IMR-90 (cell line): Measurements from ENCODE around the gene CLEC16A. TPM values are rescaled to one million over a fixed set of nuclear protein-coding genes. Genes with fewer than 3 reads are reported as not detected.

Source experiments
- ATAC-seq: fragments of 200-7000 bp; cut with Tn5 transposase; 2 replicates; pipeline ENCODE4 v1.9.1; 2020; ENCODE audit warnings: low read depth, mild to moderate bottlenecking, moderate library complexity
- BruUV-seq: library from RNA; stranded (reverse); fragments of 400-500 nt; replicated peaks from 2 replicates; lab custom pipeline; 2021; lab: Mats Ljungman, UMichigan
- CTCF ChIA-PET: fragments of 300-600 bp; formaldehyde crosslinking; extraction: SDS; loops from one replicate; lab custom pipeline; 2021; ENCODE audit warnings: antibody characterized with exemption; lab: Yijun Ruan, JAX
- POLR2A ChIA-PET: fragments of 300-600 bp; sonication (Branson Sonifier 250); formaldehyde crosslinking; loops from one replicate; lab custom pipeline; 2022; ENCODE audit warnings: antibody characterized with exemption; ENCODE audit not compliant: unreplicated experiment; lab: Charles Lee
- DNase-seq: peaks from one replicate; pipeline ENCODE4 v3.0.0; 2013
- H2AFZ ChIP-seq: replicated peaks from 2 replicates; pipeline ENCODE3; 2013; ENCODE audit warnings: low read length, mild to moderate bottlenecking; ENCODE audit not compliant: poor library complexity
- H2AK5ac ChIP-seq: 2 replicates; pipeline ENCODE4 v1.6.1; 2013; ENCODE audit warnings: low read depth, low read length, inconsistent platforms
- H2AK9ac ChIP-seq: replicated peaks from 2 replicates; pipeline ENCODE3; 2013; ENCODE audit warnings: mild to moderate bottlenecking, low read depth, low read length, moderate library complexity; ENCODE audit not compliant: poor library complexity
- H2BK120ac ChIP-seq: 2 replicates; pipeline ENCODE4 v1.6.1; 2013; ENCODE audit warnings: low read depth, low read length, inconsistent platforms
- H2BK15ac ChIP-seq: 3 replicates; pipeline ENCODE4 v1.6.1; 2013; ENCODE audit warnings: low read depth, low read length, inconsistent platforms
- H2BK20ac ChIP-seq: 2 replicates; pipeline ENCODE4 v1.6.1; 2013; ENCODE audit warnings: low read depth, mild to moderate bottlenecking, inconsistent platforms, low read length, moderate library complexity
- H2BK5ac ChIP-seq: 2 replicates; pipeline ENCODE4 v1.6.1; 2013; ENCODE audit warnings: mild to moderate bottlenecking, low read depth, low read length, inconsistent platforms; ENCODE audit not compliant: poor library complexity, severe bottlenecking
- H3K14ac ChIP-seq: replicated peaks from 2 replicates; pipeline ENCODE4 v1.6.1; 2013; ENCODE audit warnings: low read depth, low read length, inconsistent platforms
- H3K18ac ChIP-seq: 2 replicates; pipeline ENCODE4 v1.6.1; 2013; ENCODE audit warnings: low read depth, low read length, control low read depth
- H3K23ac ChIP-seq: 2 replicates; pipeline ENCODE4 v1.6.1; 2013; ENCODE audit warnings: low read depth, low read length, inconsistent platforms
- H3K27ac ChIP-seq: 2 replicates; pipeline ENCODE4 v1.5.1; 2013; ENCODE audit warnings: mild to moderate bottlenecking, control low read depth, low read length; ENCODE audit not compliant: insufficient read depth
- H3K27me3 ChIP-seq: 2 replicates; pipeline ENCODE4 v1.6.1; 2013; ENCODE audit warnings: low read length; ENCODE audit not compliant: control insufficient read depth, insufficient read depth
- H3K36me3 ChIP-seq: 2 replicates; pipeline ENCODE4 v1.6.1; 2013; ENCODE audit warnings: low read length, mixed read lengths; ENCODE audit not compliant: control insufficient read depth, insufficient read depth
- H3K4ac ChIP-seq: 2 replicates; pipeline ENCODE4 v1.6.1; 2013; ENCODE audit warnings: low read depth, low read length, inconsistent platforms
- H3K4me1 ChIP-seq: 2 replicates; pipeline ENCODE4 v1.6.1; 2013; ENCODE audit warnings: low read length, mixed read lengths; ENCODE audit not compliant: control insufficient read depth, insufficient read depth
- H3K4me2 ChIP-seq: 2 replicates; pipeline ENCODE4 v1.6.1; 2013; ENCODE audit warnings: low read depth, mild to moderate bottlenecking, control low read depth, low read length, moderate library complexity
- H3K4me3 ChIP-seq: 2 replicates; pipeline ENCODE4 v1.5.1; 2013; ENCODE audit warnings: low read depth, mild to moderate bottlenecking, control low read depth, low read length, moderate library complexity; ENCODE audit not compliant: insufficient read depth
- H3K56ac ChIP-seq: 2 replicates; pipeline ENCODE4 v1.6.1; 2013; ENCODE audit warnings: low read length, inconsistent platforms; ENCODE audit not compliant: insufficient read depth; ENCODE audit errors: extremely low read depth
- H3K79me1 ChIP-seq, 2 experiments: 2 replicates each; pipeline ENCODE4 v1.6.1; 2013; ENCODE audit warnings: low read length in 2 of 2, inconsistent platforms in 1 of 2, low read depth in 1 of 2
- H3K9ac ChIP-seq: 2 replicates; pipeline ENCODE4 v1.6.1; 2013; ENCODE audit warnings: low read depth, low read length, control low read depth
- H3K9me1 ChIP-seq: 2 replicates; pipeline ENCODE4 v1.6.1; 2013; ENCODE audit warnings: low read length, inconsistent platforms; ENCODE audit not compliant: insufficient read depth
- H3K9me3 ChIP-seq: 2 replicates; pipeline ENCODE4 v1.6.1; 2013; ENCODE audit warnings: low read length; ENCODE audit not compliant: control insufficient read depth, insufficient read depth
- H4K20me1 ChIP-seq: 2 replicates; pipeline ENCODE4 v1.6.1; 2013; ENCODE audit warnings: low read length, inconsistent platforms; ENCODE audit not compliant: insufficient read depth
- H4K5ac ChIP-seq: 2 replicates; pipeline ENCODE4 v1.6.1; 2013; ENCODE audit warnings: mild to moderate bottlenecking, low read depth, low read length, control low read depth
- H4K8ac ChIP-seq, 2 experiments: 2 replicates each; pipeline ENCODE4 v1.6.1; 2013; ENCODE audit warnings: low read depth in 2 of 2, low read length in 2 of 2, control low read depth in 1 of 2, inconsistent platforms in 1 of 2
- H4K91ac ChIP-seq: 2 replicates; pipeline ENCODE4 v1.6.1; 2013; ENCODE audit warnings: low read depth, low read length, inconsistent platforms; ENCODE audit not compliant: insufficient read depth
- CEBPB ChIP-seq: IDR thresholded peaks from 2 replicates; pipeline ENCODE4 v1.6.1; 2012; ENCODE audit warnings: low read depth, low read length, improper control_type of control experiment
- NFE2L2 ChIP-seq: fragments of 150-350 bp; IDR thresholded peaks from 2 replicates; pipeline ENCODE4 v1.6.1; 2016; ENCODE audit warnings: low read depth, mild to moderate bottlenecking, low read length
- WGBS, 2 experiments: methylation state at CpG; one replicate each; pipeline versions ENCODE4 v1.1.5 to v1.1.7; 2013; ENCODE audit warnings: missing lambda C conversion rate in 2 of 2; ENCODE audit not compliant: insufficient read length in 1 of 2; ENCODE audit errors: extremely low coverage in 2 of 2; 5-methylcytosine and 5-hydroxymethylcytosine counted together
- dilution Hi-C: fragments of 300-500 bp; cut with HindIII; formaldehyde crosslinking; loops from one replicate; pipeline ENCODE4 v1.14.3; 2018; ENCODE audit warnings: low sequenced_read_pairs; ENCODE audit not compliant: unreplicated experiment
- in situ Hi-C: fragments of 300-500 bp; cut with MboI; formaldehyde crosslinking; loops from 3 replicates; pipeline ENCODE4 v1.14.3; 2019; ENCODE audit warnings: low sequenced_read_pairs, inconsistent platforms, mixed read lengths
- intact Hi-C: fragments of 100-400 bp; cut with micrococcal nuclease; formaldehyde crosslinking; loops from 2 replicates; pipeline ENCODE4 v1.10.0; 2022
- polyA plus RNA-seq, 3 experiments: library from polyadenylated mRNA; depleted of rRNA; stranded (reverse); fragments of >200 nt; gene quantifications; 2 replicates each; pipeline ENCODE4 v1.2.3, GENCODE V29; 2012; ENCODE audit warnings: low replicate concordance in 1 of 3
- total RNA-seq: library from RNA; depleted of rRNA; stranded (reverse); fragments of >200 nt; gene quantifications from 2 replicates; pipeline ENCODE4 v1.2.3, GENCODE V29; 2012

CLEC16A gene
- total and polyA plus RNA-seq, 2 of the 4 experiments (the other 2 are of a cell fraction): 15.9 to 16.5 TPM

DNA sequence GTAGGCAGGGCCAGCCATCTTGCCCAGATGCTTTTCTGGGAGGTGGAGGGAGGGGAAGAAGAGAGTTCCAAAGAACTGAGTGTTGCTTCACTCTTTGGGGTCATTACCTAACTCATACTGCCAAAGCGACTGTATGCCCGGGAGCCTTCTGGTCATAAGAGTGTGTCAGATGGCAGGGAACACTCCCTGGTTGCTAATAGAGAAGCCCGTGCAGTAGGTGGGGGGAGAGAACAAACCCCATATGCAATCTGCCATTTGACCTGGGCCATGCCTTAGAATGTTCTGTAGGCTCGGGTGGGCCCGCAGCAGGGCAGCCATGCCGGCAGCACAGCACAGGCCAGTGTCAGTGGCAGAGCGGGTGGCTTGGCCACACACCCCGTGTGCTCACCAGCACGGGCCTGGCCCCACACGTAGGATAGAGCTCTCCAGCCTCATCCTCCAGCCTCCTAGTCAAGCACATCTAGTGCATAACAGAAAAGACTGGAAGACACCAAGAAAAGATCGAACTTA lies 191.2 kb downstream of the CLEC16A start:
- BruUV-seq: no TSS peak
- peak overlapping the region; percentile 51; the same call in 1 of the 2 replicates for H2BK120ac ChIP-seq
- H3K56ac ChIP-seq: no peak overlapping the region
- ChIA-PET CTCF (no interaction called here), POLR2A (no interaction called here)
- H3K27me3 ChIP-seq: no peaks in the 10 kb centered on the region
- dilution Hi-C loops (no loop called here), in situ Hi-C loops (no loop called here), intact Hi-C loops (loop anchor here (10.0 kb wide), 1 partner anchor 119 kb away; the partner anchor contains the start of gene SOCS1)
- peaks cover 28% of the 10 kb centered on the region for H3K9me1 ChIP-seq
- peak overlapping the region; percentile 11 for H2AK9ac ChIP-seq
- H2BK5ac ChIP-seq: no peak overlapping the region
- H3K4me2 ChIP-seq: no peak overlapping the region
- peak; percentile 90 for TF ChIP-seq CEBPB
- TF ChIP-seq NFE2L2: no peak
- H4K91ac ChIP-seq: peak overlapping the region; percentile 63
- H3K14ac ChIP-seq: 0 out of 2 replicates have a peak overlapping the region, but pooled peaks have one; percentile 64
- peaks cover 0 to 30% of the 10 kb centered on the region in 2 experiments for H3K79me1 ChIP-seq
- no peak overlapping the region for H3K4me3 ChIP-seq
- H4K8ac ChIP-seq: peak overlapping the region; percentile 48 to 70; a peak in 2 of 4 replicates
- no peak overlapping the region for H3K23ac ChIP-seq
- H2BK15ac ChIP-seq: peak overlapping the region; percentile 29; the same call in 2 of the 3 replicates
- no peak overlapping the region for H4K5ac ChIP-seq
- ATAC-seq: no peak
- DNase-seq: peak; percentile 49
- WGBS, 2 experiments: 98% methylated on average over 7 of the region's 11 CpGs; no CpG with 5 or more reads in 1 of the 2 experiments
- peaks cover 44% of the 10 kb centered on the region for H3K4me1 ChIP-seq
- H2AK5ac ChIP-seq: peak overlapping the region; percentile 67
- peak overlapping the region; percentile 2; the same call in 1 of the 2 replicates for H3K18ac ChIP-seq
- H2AFZ ChIP-seq: no peak overlapping the region
- no peaks in the 10 kb centered on the region for H3K9me3 ChIP-seq
- no peaks in the 10 kb centered on the region for H3K36me3 ChIP-seq
- H4K20me1 ChIP-seq: no peaks in the 10 kb centered on the region
- peak overlapping the region; percentile 96 for H3K4ac ChIP-seq
- H2BK20ac ChIP-seq: peak overlapping the region; percentile 95
- H3K27ac ChIP-seq: no peak overlapping the region
- no peak overlapping the region for H3K9ac ChIP-seq
